HG02763 (cell line): ENCODE data around the gene COL5A1.

Experiments
- ATAC-seq: cut with Tn5 transposase; IDR thresholded peaks from one replicate; pipeline ENCODE4 v1.9.1; 2021; ENCODE audit warnings: mild to moderate bottlenecking, moderate library complexity; ENCODE audit not compliant: unreplicated experiment

Gene COL5A1

DNA sequence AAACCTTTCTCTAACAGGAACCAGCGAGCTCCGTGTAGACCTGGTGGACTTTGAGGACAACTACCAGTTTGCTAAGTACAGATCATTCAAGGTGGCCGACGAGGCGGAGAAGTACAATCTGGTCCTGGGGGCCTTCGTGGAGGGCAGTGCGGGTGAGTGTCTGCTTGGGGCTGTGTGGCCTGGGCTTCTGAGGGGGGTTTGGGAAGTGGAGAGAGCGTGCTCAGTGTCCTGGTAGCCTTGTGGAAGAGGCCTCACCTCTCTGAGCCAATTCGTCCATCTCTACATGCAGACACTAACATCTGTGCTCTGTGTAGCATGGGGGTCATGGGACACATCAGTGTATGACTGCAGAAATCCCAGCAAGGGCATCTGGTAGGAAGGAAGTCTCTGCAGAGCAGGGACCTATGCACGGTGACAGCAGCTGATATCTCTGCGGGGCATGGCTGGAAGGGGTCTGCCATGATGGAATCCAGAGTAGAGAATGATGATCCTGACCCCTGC lies 244.9 kb downstream of the COL5A1 start:
- no peak for ATAC-seq

DNA sequence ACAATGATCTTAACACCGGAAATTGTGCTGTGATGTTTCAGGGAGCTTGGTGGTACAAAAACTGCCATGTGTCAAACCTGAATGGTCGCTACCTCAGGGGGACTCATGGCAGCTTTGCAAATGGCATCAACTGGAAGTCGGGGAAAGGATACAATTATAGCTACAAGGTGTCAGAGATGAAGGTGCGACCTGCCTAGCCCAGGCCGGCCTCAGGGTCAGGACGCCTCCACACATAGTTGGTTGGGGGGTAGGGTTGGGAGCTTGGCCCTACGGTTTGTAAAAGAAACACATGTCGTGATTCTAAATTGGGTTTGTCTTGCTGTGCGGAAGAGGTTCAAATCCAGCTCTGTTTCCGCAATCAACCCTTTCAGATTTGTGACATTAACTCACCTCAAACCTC lies 245.6 kb downstream of the COL5A1 start:
- no peak for ATAC-seq

DNA sequence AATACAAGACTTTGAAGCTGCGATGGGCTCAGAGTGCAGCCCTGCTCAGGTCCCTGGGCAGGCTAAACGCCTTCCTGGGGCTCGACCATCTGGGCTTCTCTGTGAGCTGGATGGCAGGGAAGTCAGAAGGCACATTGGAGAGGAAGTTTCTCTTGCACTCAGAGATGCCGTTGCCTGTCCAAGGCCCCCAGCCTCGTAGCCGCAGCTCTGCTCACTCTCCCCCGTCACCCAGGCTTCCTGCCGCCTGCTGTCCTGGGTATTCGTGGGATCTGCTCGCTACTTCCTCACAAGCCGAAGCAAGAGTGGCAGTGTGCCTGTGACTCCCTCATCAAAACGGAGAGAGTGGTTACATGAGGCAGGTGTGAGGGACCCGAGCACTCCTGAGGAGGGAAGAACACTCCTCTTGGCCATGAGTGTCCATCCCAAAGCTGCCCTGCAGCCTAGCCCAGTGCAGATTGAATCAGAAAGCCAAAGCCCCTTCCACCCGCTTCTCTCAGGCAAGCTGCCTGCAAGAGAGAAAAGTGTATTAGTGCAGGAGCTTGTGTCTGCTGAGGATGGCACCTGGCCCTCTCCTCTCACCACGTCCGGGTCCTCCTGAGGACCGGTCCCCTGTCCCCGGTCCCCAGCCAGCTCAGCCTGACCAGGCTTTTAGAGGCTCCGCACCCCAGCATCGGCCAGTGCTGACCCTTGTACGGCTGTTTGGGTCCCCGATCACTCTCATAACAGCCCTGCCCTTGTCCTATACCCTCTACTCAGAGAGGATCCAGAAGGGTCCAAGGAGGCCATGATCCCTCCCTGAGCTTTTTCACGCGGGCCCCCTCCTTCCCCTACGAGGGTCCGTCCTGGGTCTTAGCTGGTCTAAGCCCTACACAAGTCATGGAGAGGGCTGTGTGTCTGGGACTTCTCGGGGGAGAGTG lies 246.3 kb downstream of the COL5A1 start:
- no peak for ATAC-seq

DNA sequence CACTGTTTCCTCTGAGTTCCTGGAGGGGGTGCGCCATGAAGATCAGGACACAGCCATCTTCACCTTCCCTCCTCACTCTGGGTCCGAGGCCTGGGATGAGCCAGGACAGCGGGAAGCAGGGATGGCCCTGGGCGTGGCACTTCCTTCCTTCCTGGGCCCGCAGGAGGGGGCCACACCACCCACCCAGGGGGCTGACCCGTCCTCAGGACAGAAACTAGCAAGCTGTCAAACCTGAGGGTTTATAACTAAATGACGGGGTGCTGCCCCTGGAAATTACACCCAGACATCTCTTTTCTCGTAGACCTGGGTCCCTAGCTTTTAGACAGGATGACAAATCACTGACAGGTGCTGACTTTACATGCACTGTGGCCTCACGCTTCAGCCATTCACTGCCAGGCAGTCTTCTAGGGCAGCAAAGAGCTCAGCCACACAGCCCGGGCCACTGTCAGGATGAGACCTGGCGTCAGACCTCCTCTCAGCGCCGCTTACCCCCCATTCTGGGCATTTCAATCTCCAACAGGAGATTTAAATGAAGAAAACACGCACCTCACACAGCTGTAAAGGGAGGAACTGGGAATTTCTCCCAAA lies 247.1 kb downstream of the COL5A1 start:
- ATAC-seq = no peak

DNA sequence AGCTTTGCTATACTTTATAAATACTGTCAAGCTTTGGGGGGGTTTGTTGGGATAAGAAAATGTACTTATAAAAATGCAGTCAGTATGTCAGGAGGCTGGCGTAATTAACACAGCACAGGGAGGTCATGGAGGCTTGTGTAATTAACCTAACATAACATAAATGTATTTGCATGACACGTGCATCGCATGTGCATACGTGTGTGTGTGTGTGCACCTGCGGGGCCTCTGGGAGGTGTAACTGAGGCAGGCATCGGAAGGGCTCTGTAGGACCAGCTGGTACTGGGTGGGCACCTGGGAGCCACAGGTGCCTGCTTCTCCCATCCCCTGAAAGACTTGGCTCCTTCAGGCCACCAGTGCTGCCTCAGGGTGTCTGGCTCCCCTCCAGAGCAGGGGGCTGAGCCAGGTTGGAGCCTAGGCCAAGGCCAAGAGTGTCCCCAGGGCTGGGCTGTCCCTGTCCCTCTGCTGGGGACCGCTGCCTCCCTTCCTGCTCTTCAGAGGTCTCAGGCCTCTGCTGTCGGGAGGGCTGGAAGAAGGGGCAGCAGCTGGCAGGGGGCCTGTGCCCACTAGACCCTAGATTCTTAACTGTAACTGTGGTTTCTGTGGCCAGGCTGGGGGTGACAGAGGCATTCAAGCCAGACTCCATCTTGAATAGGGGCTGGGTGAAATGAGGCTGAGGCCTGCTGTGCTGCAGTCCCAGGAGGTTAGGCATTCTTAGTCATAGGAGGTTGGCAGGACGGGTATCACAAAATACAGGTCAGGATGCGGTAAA lies 248.0 kb downstream of the COL5A1 start:
- ATAC-seq = no peak

GRCh38 chr9:134890155-134890495 lies 248.5 kb downstream of the COL5A1 start:
- ATAC-seq = no peak

- no peak for ATAC-seq
These were observed 249.4 kb downstream of the COL5A1 start for GRCh38 chr9:134891053-134891452.

DNA sequence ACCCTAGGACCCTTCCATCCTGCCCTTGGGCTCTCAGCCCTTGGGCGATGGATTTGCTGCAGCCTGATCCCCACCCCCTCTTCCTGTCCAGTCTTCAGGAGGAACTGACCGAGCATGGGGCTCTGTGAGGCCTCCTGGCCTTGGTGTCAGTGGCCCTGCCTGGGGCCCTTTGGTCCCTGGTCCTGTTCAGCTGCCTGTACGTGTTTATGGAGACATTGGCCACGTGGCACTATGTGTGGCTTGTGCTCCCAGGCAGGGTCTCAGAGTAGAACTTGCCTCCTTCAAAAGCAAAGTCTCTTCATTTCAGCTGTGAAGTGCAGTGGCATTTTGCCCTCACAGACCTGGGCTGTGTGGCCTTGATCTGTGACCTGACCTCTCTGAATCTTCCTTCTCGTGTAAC lies 250.1 kb downstream of the COL5A1 start:
- no peak for ATAC-seq

DNA sequence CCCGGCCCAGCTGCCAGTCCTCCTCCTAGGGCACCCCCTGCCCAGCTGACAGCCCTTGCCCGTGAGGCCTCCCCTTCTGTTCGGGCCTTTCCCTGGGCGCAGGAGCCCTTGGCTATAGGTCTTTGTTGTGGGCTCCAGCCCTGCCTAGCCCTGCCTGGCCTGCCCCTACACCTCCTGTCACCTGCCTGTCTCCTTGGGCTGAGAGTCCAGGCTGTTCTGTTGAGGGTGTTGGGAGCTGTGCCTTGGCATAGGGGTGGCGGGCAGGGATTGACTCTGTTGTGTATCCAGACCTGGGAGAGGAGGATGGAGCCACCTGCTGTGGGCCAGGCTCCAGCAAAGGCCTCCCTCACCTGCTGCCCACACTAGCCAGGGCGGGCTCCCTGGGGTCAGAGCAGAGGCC lies 250.6 kb downstream of the COL5A1 start:
- ATAC-seq = no peak

DNA sequence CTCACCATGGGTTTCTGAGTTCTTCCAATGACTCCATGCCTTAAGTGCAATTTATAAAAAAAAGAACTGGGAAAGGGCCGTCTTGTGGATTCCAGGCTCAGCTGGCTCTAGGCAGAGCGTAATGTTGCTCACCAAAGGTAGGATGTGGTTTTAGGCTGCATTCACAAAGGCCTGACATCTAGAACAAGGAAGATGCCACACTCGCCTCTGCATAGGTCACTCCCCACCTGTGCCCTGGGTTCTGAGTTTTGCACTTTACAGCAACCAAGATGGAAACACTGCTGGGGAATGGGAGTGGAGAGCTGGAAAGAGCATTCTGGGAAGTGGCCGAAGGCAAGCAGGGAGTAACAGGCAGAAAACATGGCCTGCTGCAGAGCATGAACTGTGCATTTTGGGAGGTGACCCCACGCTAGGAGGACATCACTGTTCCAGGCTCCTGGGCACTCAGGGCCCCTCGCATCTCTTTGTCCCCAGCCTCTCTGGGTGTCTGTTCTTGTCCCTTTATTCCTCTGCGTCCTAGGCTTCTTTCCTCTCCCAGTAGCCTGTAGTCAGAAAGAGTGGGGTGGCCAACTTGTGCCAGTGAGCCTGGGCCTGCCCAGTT lies 251.3 kb downstream of the COL5A1 start:
- ATAC-seq = no peak
